Stomach (tissue), 9 donors: ENCODE data around the gene ZBTB17. TPM values are rescaled to one million over a fixed set of nuclear protein-coding genes. Genes with fewer than 3 reads are reported as not detected.

Experiments
- DNase-seq, 2 donors: peaks; one replicate each; pipeline versions ENCODE4 v3.0.0 to v3.0.0-alpha.2; 2013 to 2019
- H3K27ac ChIP-seq, 5 donors: fragments of 200-600 bp in 4 of 5; sonication (generic) in 4 of 5; one replicate each; pipeline ENCODE4 v1.5.1; 2013 to 2019; ENCODE audit warnings: mild to moderate bottlenecking in 1 of 5, moderate library complexity in 1 of 5
- H3K27me3 ChIP-seq, 3 donors: fragments of 200-600 bp; sonication (generic); one replicate each; pipeline ENCODE4 v1.5.1; 2017 to 2019; ENCODE audit warnings: mixed run types in 1 of 3
- H3K36me3 ChIP-seq, 4 donors: fragments of 200-600 bp; sonication (generic); 1 replicate in 3 of 4; 2 replicates in 1 of 4; pipeline ENCODE4 v1.5.1; 2016 to 2019
- H3K4me1 ChIP-seq, 4 donors: fragments of 200-600 bp; sonication (generic); one replicate each; pipeline ENCODE4 v1.5.1; 2016 to 2019
- H3K4me3 ChIP-seq, 4 donors: fragments of 200-600 bp; sonication (generic) in 3 of 4; one replicate each; pipeline ENCODE4 v1.5.1; 2016 to 2019; ENCODE audit warnings: mild to moderate bottlenecking in 1 of 4
- H3K9me3 ChIP-seq, 4 donors: fragments of 200-600 bp; sonication (generic); one replicate each; pipeline ENCODE4 v1.5.1; 2016 to 2019
- CTCF ChIP-seq, 7 experiments: fragments of 450-650 bp in 4 of 7; fragments of 200-600 bp in 3 of 7; sonication (generic) in 3 of 7; IDR thresholded peaks; one replicate each; pipeline ENCODE4 v1.5.1; 2016 to 2019; ENCODE audit warnings: antibody characterized with exemption in 7 of 7, control low read depth in 2 of 7, mild to moderate bottlenecking in 1 of 7
- EP300 ChIP-seq: sonication (generic); formaldehyde crosslinking; IDR thresholded peaks from one replicate; pipeline ENCODE4 v1.6.1; 2017; ENCODE audit warnings: antibody characterized with exemption
- POLR2A ChIP-seq, 4 donors: fragments of 450-650 bp; IDR thresholded peaks; one replicate each; pipeline ENCODE4 v1.6.1; 2016; ENCODE audit warnings: antibody characterized with exemption in 4 of 4, control low read depth in 2 of 4, mild to moderate bottlenecking in 1 of 4, moderate library complexity in 1 of 4
- POLR2AphosphoS5 ChIP-seq, 3 donors: sonication (generic); formaldehyde crosslinking; IDR thresholded peaks; one replicate each; pipeline ENCODE4 v1.6.1; 2016; ENCODE audit warnings: antibody characterized with exemption in 3 of 3
- WGBS, 5 donors: extraction: QIAGEN DNeasy Blood & Tissue Kit in 3 of 5; methylation state at CpG; one replicate each; pipeline versions ENCODE4 v1.1.5 to v1.1.7; 2013 to 2018; 5-methylcytosine and 5-hydroxymethylcytosine counted together
- intact Hi-C: fragments of 100-400 bp; cut with DNase I; formaldehyde crosslinking; loops from one replicate; pipeline ENCODE4 v1.15.1; 2023; ENCODE audit warnings: low total_unique reads
- polyA plus RNA-seq, 3 donors: library from polyadenylated mRNA; stranded (reverse); fragments of 200-250 nt; gene quantifications; one replicate each; pipeline ENCODE4 v1.2.3, GENCODE V29; 2013
- total RNA-seq, 5 donors: library from RNA; depleted of rRNA; stranded (reverse); fragments of >200 nt; gene quantifications; one replicate each; pipeline versions ENCODE4 v1.1.0 to v1.2.3, GENCODE V29; 2014 to 2016
- donor health status: healthy with polysubstance abuse.
- donor health status: Bipolar disorder and iron deficiency.
- donor health status: healthy.

Gene ZBTB17
- total and polyA plus RNA-seq, 8 donors: 13.0 to 136 (median 46.5) TPM

GRCh38 chr1:15997076-15997585 is 21.2 kb upstream of the ZBTB17 start:
- no peak overlapping the region for H3K4me3 ChIP-seq
- no peak for DNase-seq
- WGBS, 5 donors: 83 to 91% (median 86%) methylated on average over 9 of the region's 9 CpGs
- H3K4me1 ChIP-seq: peaks cover 0 to 10% (median 0%) of the 10 kb centered on the region in 4 donors
- H3K27me3 ChIP-seq: no peaks in the 10 kb centered on the region
- intact Hi-C loops: loop anchor here (10.0 kb wide), 1 partner anchor 182 kb away; no protein-coding TSS in a partner anchor
- H3K36me3 ChIP-seq: no peaks in the 10 kb centered on the region
- no peaks in the 10 kb centered on the region for H3K9me3 ChIP-seq
- H3K27ac ChIP-seq: no peak overlapping the region
- TF ChIP-seq CTCF (IDR thresholded peaks at IDR 0.05): no peak

DNA sequence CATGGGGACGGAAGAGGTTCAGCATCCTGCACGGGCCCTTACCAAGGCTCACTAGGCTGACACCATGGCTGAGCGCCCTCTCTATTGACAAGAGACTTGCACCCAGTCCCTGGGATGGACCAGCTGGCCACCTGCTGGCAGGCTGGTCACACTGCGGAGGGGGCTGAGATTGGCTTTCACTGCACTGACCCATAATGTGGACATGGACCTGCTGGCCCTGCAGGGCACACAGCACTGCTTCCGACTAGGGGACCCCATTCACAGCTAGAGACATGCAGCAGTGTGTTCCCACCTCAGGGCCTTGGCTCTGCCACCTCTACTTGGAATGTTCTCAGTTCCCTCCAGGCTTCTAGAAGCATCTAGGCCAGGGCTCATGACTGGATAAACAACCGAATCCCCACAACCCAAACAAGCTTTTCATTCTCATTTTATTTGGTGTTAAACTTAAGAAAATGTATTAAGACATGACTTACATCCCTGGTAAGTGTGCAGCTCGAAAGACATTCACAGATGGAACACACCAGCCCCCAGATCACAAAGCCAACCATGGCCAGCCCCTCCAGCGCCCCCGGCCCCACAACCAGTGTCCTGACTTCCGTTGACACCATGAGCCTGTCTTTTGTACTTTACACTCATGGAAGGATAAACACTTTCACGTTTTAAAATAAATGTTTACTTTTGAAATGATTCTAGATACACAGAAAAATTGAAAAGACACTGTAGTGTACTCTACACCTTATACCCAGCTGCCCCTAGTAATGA is 18.9 kb upstream of the ZBTB17 start:
- H3K4me3 ChIP-seq: no peak overlapping the region
- intact Hi-C loops: loop anchor here (10.0 kb wide), 1 partner anchor 180 kb away; no protein-coding TSS in a partner anchor
- H3K9me3 ChIP-seq: no peaks in the 10 kb centered on the region
- no peak overlapping the region for H3K27ac ChIP-seq
- H3K36me3 ChIP-seq: no peaks in the 10 kb centered on the region
- peak; percentile 63 to 70 for DNase-seq
- H3K27me3 ChIP-seq: no peaks in the 10 kb centered on the region
- no peak for TF ChIP-seq POLR2A (IDR thresholded peaks at IDR 0.05)
- TF ChIP-seq CTCF (IDR thresholded peaks at IDR 0.05): peak in 5 of 7 experiments; percentile 70 to 87 (median 85)
- peaks cover 0 to 10% (median 0%) of the 10 kb centered on the region in 4 donors for H3K4me1 ChIP-seq
- WGBS, 5 donors: 45 to 59% (median 56%) methylated on average over 9 to 11 of the region's 11 CpGs

- Histone ChIP-seq H3K27me3 (no peaks in the 10 kb centered on the region), H3K9me3 (no peaks in the 10 kb centered on the region), H3K36me3 (no peaks in the 10 kb centered on the region), H3K4me1 (peaks cover 0 to 10% (median 0%) of the 10 kb centered on the region in 4 donors), H3K27ac (no peak overlapping the region), H3K4me3 (no peak overlapping the region)
- 92 to 100% (median 94%) methylated on average over 2 to 10 of the region's 10 CpGs for WGBS, 5 donors
- no peak for TF ChIP-seq POLR2AphosphoS5 (IDR thresholded peaks at IDR 0.05)
- no peak for TF ChIP-seq CTCF (IDR thresholded peaks at IDR 0.05)
- no peak for TF ChIP-seq POLR2A (IDR thresholded peaks at IDR 0.05)
- TF ChIP-seq EP300: no peak
- DNase-seq: no peak
- intact Hi-C loops: loop anchor here (10.0 kb wide), 1 partner anchor 179 kb away; no protein-coding TSS in a partner anchor
Observed at GRCh38 chr1:15994081-15994480, 18.2 kb upstream of the ZBTB17 start.

DNA sequence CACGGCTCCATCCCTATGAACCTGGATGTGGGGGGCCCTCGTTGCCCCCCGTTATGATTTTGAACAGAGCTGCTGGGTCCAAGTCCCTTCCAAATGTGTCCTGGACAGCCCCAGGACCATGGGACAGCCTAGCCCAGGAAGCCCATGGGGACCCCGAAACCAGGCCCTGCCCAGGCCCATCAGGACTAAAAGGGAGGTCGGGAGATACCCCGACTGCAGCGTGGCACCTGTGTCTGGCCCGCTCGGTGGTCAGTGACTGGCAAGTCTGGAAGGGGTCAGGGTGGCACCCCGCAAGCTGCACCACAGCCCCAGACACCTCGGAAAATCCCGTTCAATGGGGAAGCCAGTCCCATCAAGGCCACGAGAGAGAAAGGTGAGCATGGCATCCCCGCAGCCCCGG is 17.8 kb upstream of the ZBTB17 start:
- Histone ChIP-seq H3K4me1 (peaks cover 0 to 10% (median 0%) of the 10 kb centered on the region in 4 donors), H3K27ac (no peak overlapping the region), H3K36me3 (no peaks in the 10 kb centered on the region), H3K4me3 (no peak overlapping the region), H3K27me3 (no peaks in the 10 kb centered on the region), H3K9me3 (no peaks in the 10 kb centered on the region)
- TF ChIP-seq POLR2A (IDR thresholded peaks at IDR 0.05): no peak
- TF ChIP-seq EP300: no peak
- no peak for TF ChIP-seq POLR2AphosphoS5 (IDR thresholded peaks at IDR 0.05)
- TF ChIP-seq CTCF (IDR thresholded peaks at IDR 0.05): no peak
- intact Hi-C loops: loop anchor here (10.0 kb wide), 1 partner anchor 179 kb away; no protein-coding TSS in a partner anchor
- DNase-seq: no peak
- WGBS, 5 donors: 84 to 93% (median 92%) methylated on average over 9 to 15 of the region's 15 CpGs
